AG04450 (cell line): ENCODE data around the gene RSRC1. TPM values are rescaled to one million over a fixed set of nuclear protein-coding genes. Genes with fewer than 3 reads are reported as not detected.
"Not testable (repeated sequence)": the region's sequence is repeated elsewhere in the genome, so short reads cannot be mapped to it uniquely, and the experiment has no call there.

Experiments used
- CTCF ChIA-PET: fragments of 300-600, 350-600 bp; formaldehyde crosslinking; extraction: SDS; loops from one replicate; lab custom pipeline; 2022; ENCODE audit warnings: antibody characterized with exemption, inconsistent platforms; lab: Charles Lee
- POLR2A ChIA-PET: fragments of 350-600 bp; formaldehyde crosslinking; extraction: SDS; loops from one replicate; lab custom pipeline; 2021; ENCODE audit warnings: antibody characterized with exemption, inconsistent platforms; lab: Yijun Ruan, JAX
- DNase-seq: peaks from one replicate; pipeline ENCODE4 v3.0.0-alpha.2; 2011; ENCODE audit warnings: low read depth, low spot score
- H3K27ac ChIP-seq: one replicate; pipeline ENCODE4 v1.5.1; 2012; ENCODE audit warnings: low read depth, low read length, control low read depth
- H3K27me3 ChIP-seq: one replicate; pipeline ENCODE4 v1.6.0; 2012; ENCODE audit warnings: low read length; ENCODE audit not compliant: control insufficient read depth, insufficient read depth
- H3K4me3 ChIP-seq: 2 replicates; pipeline ENCODE4 v1.5.1; 2011; ENCODE audit warnings: mild to moderate bottlenecking, low read depth, low read length, control low read depth
- H3K9me3 ChIP-seq: 2 replicates; pipeline ENCODE4 v1.5.1; 2012; ENCODE audit warnings: low read length; ENCODE audit not compliant: control insufficient read depth, insufficient read depth
- CTCF ChIP-seq: IDR thresholded peaks from 2 replicates; pipeline ENCODE4 v1.5.1; 2011; ENCODE audit warnings: low read depth, low read length, control low read depth, inconsistent platforms
- polyA plus RNA-seq: library from polyadenylated mRNA; depleted of rRNA; stranded (reverse); fragments of >200 nt; gene quantifications from 2 replicates; pipeline ENCODE4 v1.2.3, GENCODE V29; 2011

Gene RSRC1
- polyA plus RNA-seq, 1 experiment, result 6.7 TPM

- Histone ChIP-seq H3K4me3 (no peak overlapping the region), H3K9me3 (no peaks in the 10 kb centered on the region; the same call in 1 of the 2 replicates), H3K27ac (no peak overlapping the region), H3K27me3 (no peaks in the 10 kb centered on the region)
- ChIA-PET CTCF (interaction anchor here (0.6 to 1.1 kb wide), 3 partner anchors 11 to 783 kb away, joined by 3 read pairs; no protein-coding TSS in a partner anchor), POLR2A (no interaction called here)
- no peak for TF ChIP-seq CTCF
- no peak for DNase-seq
Observed at GRCh38 chr3:158333736-158334135, 223.8 kb downstream of the RSRC1 start.

GRCh38 chr3:158337110-158337509 is 227.2 kb downstream of the RSRC1 start:
- CTCF ChIA-PET, result no interaction called here
- no peak overlapping the region for H3K4me3 ChIP-seq
- no peak for TF ChIP-seq CTCF
- no peak for DNase-seq
- H3K9me3 ChIP-seq, result no peaks in the 10 kb centered on the region
- no peak overlapping the region for H3K27ac ChIP-seq
- POLR2A ChIA-PET, result no interaction called here
- H3K27me3 ChIP-seq, result no peaks in the 10 kb centered on the region

- CTCF ChIA-PET, result no interaction called here
- H3K4me3 ChIP-seq, result no peak overlapping the region
- H3K27me3 ChIP-seq, result no peaks in the 10 kb centered on the region
- no peak for TF ChIP-seq CTCF
- no peak for DNase-seq
- no peaks in the 10 kb centered on the region for H3K9me3 ChIP-seq
- POLR2A ChIA-PET, result no interaction called here
- H3K27ac ChIP-seq, result no peak overlapping the region
Observed at GRCh38 chr3:158339638-158340037, 229.7 kb downstream of the RSRC1 start.

- CTCF ChIA-PET, DNase-seq, H3K9me3 ChIP-seq, H3K27me3 ChIP-seq, H3K27ac ChIP-seq, POLR2A ChIA-PET, H3K4me3 ChIP-seq: not testable (repeated sequence)
Observed at GRCh38 chr3:158340951-158341350, 231.1 kb downstream of the RSRC1 start.

GRCh38 chr3:158347966-158348365 is 238.1 kb downstream of the RSRC1 start:
- ChIA-PET CTCF (no interaction called here), POLR2A (no interaction called here)
- no peak overlapping the region for H3K4me3 ChIP-seq
- H3K9me3 ChIP-seq, result no peaks in the 10 kb centered on the region
- H3K27me3 ChIP-seq, result no peaks in the 10 kb centered on the region
- no peak for DNase-seq
- no peak for TF ChIP-seq CTCF
- no peak overlapping the region for H3K27ac ChIP-seq

GRCh38 chr3:158350971-158351370 is 241.1 kb downstream of the RSRC1 start:
- Histone ChIP-seq H3K9me3 (no peaks in the 10 kb centered on the region), H3K27me3 (no peaks in the 10 kb centered on the region), H3K27ac (no peak overlapping the region), H3K4me3 (no peak overlapping the region)
- POLR2A ChIA-PET, result no interaction called here
- no peak for TF ChIP-seq CTCF
- CTCF ChIA-PET, result no interaction called here
- no peak for DNase-seq
